ENCODE data around the gene PRIM2. TPM values are rescaled to one million over a fixed set of nuclear protein-coding genes. Genes with fewer than 3 reads are reported as not detected.

PRIM2 gene
- total and polyA plus RNA-seq, 2 experiments from 2014 or later = 27.9 to 61.3 TPM

MicroRNAs within 50 kb of the gene (microRNA counts, 767-probe panel; counts per million panel counts)
- 447 counts per million, percentile 86 among the panel's probes with 10 or more counts for microRNA hsa-miR-548u

Small RNAs within 50 kb of the gene (microRNA-seq; reads per million reads assigned to microRNA genes)
- not detected for gene MIR548U (ENCODE audit: borderline number of aligned reads)

Small RNAs within 50 kb of the gene (small RNA-seq; reads per million reads assigned to genes)
- not detected for gene MIR548U (ENCODE audit: low read depth, low replicate concordance)

Other genes with a start within 250 kb of the PRIM2 start
- gene ZNF451, start 227.4 kb upstream of the PRIM2 start, total RNA-seq (2014; rRNA removed; shearing (Covaris generic)) = 39.0 and 42.4 TPM in 2 replicates
- gene ZNF451, start 227.4 kb upstream of the PRIM2 start, polyA plus RNA-seq (2016; fragmentation: Nextera tagmentation; extraction: Ambion mirVana) = 19.9 and 20.1 TPM in 2 replicates
- 32.1 and 33.4 TPM in 2 replicates for gene BAG2, start 145.3 kb upstream of the PRIM2 start, total RNA-seq (2014; rRNA removed; shearing (Covaris generic))
- 40.1 and 40.4 TPM in 2 replicates for gene BAG2, start 145.3 kb upstream of the PRIM2 start, polyA plus RNA-seq (2016; fragmentation: Nextera tagmentation; extraction: Ambion mirVana)
- 78.6 and 81.7 TPM in 2 replicates for gene RAB23, start 95.3 kb upstream of the PRIM2 start, total RNA-seq (2014; rRNA removed; shearing (Covaris generic))
- 46.9 and 49.1 TPM in 2 replicates for gene RAB23, start 95.3 kb upstream of the PRIM2 start, polyA plus RNA-seq (2016; fragmentation: Nextera tagmentation; extraction: Ambion mirVana)

Measured in GM23248 (cell line).